Vagina (tissue), 2 donors: ENCODE data around the gene POLA1.

ENCODE experiments used
- CTCF ChIP-seq, 3 experiments: fragments of 450-650 bp in 2 of 3; fragments of 200-600 bp in 1 of 3; sonication (generic) in 1 of 3; IDR thresholded peaks; one replicate each; pipeline ENCODE4 v1.5.1; 2017 to 2019; ENCODE audit warnings: antibody characterized with exemption in 3 of 3, mild to moderate bottlenecking in 2 of 3, moderate library complexity in 2 of 3
- POLR2A ChIP-seq, 2 donors: fragments of 450-650 bp; IDR thresholded peaks; one replicate each; pipeline ENCODE4 v1.6.1; 2017; ENCODE audit warnings: antibody characterized with exemption in 2 of 2, mild to moderate bottlenecking in 2 of 2, moderate library complexity in 2 of 2
- POLR2AphosphoS5 ChIP-seq, 2 donors: sonication (generic); formaldehyde crosslinking; IDR thresholded peaks; one replicate each; pipeline ENCODE4 v1.9.0; 2017; ENCODE audit warnings: antibody characterized with exemption in 2 of 2, mild to moderate bottlenecking in 2 of 2, low read depth in 1 of 2; ENCODE audit not compliant: insufficient read depth in 1 of 2

- TF ChIP-seq CTCF (IDR thresholded peaks at IDR 0.05) (no peak), POLR2AphosphoS5 (IDR thresholded peaks at IDR 0.05; ENCODE audit: insufficient read depth in 1 of 2, low read depth in 1 of 2) (no peak), POLR2A (IDR thresholded peaks at IDR 0.05) (no peak)
Measured at GRCh38 chrX:25001808-25002660, 308.3 kb downstream of the POLA1 start.
